A673 (cell line): ENCODE measurements around the gene UBQLN3.

Experiments used
- CTCF ChIP-seq: fragments of 300-800, 200-600 bp; sonication (generic); conservative IDR thresholded peaks from 2 replicates; pipeline ENCODE4 v1.5.1; 2017; ENCODE audit warnings: low read depth, mild to moderate bottlenecking, antibody characterized with exemption, low read length, moderate library complexity, mixed read lengths
- EZH2 ChIP-seq: fragments of 200-600 bp; sonication (generic); IDR thresholded peaks from 2 replicates; pipeline ENCODE4 v1.6.1; 2017; ENCODE audit warnings: borderline replicate concordance, low read depth, mild to moderate bottlenecking, mixed read lengths, antibody characterized with exemption, low read length; ENCODE audit not compliant: poor library complexity, severe bottlenecking

- TF ChIP-seq CTCF (no peak), EZH2 (no peak)
Observed at GRCh38 chr11:5547982-5548381, 38.2 kb upstream of the UBQLN3 start.
